Stimulated activated CD4-positive, alpha-beta T cell treated with anti-CD3 and anti-CD28 coated beads, Interleukin-4, amount 100 ng/mL, for 24 hours (primary cell): ENCODE data around the gene THAP8.
A peak's percentile ranks its signal among the peaks of the same experiment; 100 is the strongest.

Experiments used
- DNase-seq: peaks from one replicate; pipeline ENCODE4 v3.0.0-alpha.2; 2020

Gene THAP8

DNA sequence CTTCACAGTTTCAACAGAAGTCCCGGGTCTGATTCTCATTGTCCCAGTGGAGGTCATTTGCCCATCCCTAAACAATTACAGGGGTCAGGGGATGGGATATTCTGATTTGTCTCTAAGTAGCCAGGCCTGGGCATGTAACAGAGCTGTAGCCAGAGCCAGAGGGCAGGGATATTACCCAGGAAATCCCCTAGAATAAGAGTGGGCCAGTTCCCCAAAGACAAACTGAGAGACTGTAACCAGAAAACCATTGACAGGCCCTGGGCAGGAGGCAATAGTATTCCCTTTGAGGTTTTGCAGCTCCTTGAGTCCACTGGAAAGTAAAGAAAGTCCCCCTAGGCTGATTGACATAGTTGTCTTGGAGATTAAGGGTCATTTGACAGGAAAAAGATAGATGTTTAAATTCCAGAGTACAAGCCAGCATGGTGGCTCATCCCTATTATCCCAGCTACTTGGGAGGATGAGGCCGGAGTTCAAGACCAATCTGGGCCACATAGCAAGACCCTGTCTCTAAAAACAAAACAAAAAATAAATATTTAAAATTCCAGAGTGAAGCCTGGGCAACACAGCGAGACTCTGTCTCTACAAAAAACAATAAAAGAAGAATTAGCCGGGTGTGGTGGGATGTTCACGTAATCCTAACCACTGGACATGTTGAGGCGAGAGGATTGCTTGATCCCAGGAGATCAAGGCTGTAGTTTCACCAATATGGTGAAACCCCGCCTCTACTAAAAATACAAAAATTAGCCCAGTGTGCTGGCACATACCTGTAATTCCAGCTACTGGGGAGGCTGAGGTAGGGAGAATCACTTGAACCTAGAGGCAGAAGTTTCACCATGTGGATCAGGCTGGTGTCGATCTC, 60.9 kb downstream of the THAP8 start:
- DNase-seq, result no peak

DNA sequence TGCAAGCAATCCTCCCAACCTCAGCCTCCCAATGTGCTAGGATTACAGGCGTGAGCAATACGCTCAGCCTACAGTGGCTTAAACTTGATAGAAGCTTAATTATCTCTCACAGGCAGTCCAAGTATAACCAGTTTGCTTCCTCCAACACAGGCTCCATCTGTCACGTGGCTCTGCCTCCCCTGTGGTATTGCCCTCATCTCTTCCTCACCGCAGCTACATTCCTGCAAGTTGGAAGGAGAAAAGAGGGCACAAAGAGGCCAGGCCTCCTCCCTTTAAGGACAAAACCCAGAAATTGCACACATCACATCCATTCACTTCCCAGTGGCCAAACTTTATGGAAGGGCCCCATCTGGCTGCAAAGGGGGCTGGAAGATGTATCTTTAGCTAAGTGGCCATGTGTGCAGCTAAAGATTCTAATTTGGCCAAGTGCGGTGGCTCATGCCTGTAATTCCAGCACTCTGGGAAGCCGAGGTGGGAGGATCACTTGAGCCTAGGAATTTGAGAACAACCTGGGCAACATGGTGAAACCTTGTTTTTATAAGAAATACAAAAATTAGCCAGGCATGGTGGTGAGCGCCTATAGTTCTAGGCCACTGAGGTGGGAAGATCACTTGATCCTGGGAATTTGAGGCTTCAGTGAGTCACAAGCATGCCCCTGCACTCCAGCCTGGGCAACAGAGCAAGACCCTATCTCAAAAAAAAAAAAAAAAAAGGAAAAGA, 62.2 kb downstream of the THAP8 start:
- no peak for DNase-seq

DNA sequence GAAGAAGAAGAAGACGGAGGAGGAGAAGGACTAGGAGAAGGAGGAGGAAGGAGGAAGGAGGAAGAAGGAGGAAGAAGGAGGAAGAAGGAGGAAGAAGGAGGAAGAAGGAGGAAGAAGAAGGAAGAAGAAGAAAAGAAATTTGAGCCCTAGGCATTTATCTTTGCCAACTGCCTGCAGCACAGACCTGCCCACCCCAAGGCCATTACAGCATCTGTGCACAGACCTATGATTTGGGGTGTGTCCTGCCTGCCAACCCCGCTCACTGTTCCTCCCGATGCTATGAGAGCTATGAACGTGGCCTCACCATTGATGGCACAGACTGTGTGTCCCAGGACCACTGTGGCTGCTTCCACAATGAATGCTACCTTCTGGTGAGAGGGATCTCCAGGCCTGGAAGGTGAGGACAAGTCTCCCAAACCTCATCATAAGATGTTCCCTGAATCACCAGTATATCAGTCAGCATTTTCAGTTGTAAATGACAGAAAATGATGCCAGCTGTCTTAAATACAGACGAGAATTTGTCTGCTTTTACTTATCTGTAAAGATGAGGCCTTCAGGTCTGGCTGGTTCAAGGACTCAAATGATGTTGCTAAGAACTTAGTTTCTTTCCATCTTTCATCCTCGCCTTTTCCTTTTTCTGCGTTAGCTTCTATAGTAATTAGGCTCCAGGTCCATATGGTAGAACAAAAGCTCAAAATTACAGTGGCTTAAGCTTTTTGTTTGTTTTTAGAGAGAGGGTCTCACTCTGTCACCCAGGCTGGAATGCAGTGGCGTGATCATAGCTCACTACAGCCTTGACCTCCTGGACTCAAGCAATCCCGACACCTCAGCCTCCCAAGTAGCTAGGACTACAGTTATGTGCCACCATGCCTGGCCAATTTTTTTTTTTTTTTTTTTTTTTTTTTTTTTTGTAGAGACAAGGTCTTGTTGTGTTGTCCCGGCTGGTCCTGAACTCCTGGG, 63.0 kb downstream of the THAP8 start:
- no peak for DNase-seq

- DNase-seq, result no peak
Observed at GRCh38 chr19:35990156-35990555, 63.9 kb downstream of the THAP8 start.

- DNase-seq, result no peak
Observed at GRCh38 chr19:35988824-35989223, 65.3 kb downstream of the THAP8 start.

GRCh38 chr19:35987571-35987896, 66.6 kb downstream of the THAP8 start:
- no peak for DNase-seq

GRCh38 chr19:35986664-35987570, 67.2 kb downstream of the THAP8 start:
- peak; percentile 20 for DNase-seq

DNA sequence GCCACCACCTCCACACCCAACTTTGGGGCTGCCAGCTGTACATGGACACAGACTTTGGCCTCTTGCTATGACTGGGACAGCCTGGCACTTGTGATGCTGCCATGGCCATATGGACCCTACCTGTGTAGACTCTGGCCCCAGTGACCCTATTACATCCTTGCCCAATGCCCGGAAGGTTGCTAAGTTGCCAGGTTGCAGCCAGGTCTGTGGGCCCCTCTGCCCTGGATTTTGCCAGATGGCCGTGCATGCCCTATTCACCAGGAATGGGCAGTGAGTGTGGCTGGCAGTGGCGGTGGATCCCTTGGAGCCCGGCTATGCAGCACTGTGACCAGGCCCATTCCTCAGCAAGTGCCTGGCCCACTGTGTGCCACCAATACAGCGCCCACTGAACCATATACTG, 68.0 kb downstream of the THAP8 start:
- DNase-seq, result no peak
